GF-D8 (cell line): ENCODE results near the gene OR56B4.
"Not testable (repeated sequence)": the region's sequence is repeated elsewhere in the genome, so short reads cannot be mapped to it uniquely, and the experiment has no call there.

Experiments used
- DNase-seq: peaks from one replicate; lab custom pipeline; 2025; lab: John Stamatoyannopoulos, UW

The OR56B4 gene, protein sequence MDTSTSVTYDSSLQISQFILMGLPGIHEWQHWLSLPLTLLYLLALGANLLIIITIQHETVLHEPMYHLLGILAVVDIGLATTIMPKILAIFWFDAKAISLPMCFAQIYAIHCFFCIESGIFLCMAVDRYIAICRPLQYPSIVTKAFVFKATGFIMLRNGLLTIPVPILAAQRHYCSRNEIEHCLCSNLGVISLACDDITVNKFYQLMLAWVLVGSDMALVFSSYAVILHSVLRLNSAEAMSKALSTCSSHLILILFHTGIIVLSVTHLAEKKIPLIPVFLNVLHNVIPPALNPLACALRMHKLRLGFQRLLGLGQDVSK

DNA sequence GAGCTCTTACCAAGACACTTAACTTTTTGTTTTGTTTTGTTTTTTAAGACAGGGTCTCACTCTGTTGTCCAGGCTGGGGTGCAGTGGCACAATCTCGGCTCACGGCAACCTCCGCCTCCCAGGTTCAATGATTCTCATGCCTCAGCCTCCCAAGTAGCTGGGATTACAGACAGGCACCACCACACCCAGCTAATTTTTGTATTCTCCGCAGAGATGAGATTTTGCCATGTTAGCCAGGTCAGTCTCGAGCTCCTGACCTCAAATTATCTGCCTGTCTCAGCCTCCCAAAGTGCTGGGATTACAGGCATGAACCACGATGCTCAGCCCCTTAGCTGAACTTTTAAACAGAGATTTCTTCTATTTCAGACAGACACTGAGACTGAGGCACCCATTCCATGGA lies at the start of gene OR56B4:
TSS of gene OR56B4 (plus strand) at position 301 of the 400 bp plus-strand sequence. CDS start at position 396, 95 bp downstream.
- DNase-seq: not testable (repeated sequence)

DNA sequence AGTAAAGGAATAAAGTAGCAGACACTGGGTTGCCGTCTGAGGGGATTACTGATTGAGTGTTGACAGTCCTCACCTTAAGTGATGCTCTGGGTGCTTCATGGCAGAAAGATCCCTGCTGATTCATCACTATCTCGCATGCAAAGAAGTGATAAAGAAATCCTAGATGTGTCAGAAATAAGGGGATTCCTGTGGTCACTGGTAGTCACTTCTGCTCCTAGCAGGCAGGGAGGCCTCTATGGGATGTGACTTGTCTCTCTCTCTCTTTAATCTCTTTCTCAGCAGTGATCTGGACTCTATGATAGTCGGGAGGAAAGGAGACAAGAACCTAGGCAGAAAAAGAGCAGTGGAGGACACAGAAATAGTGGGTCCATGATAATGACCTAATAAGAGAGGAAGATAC lies 46.0 kb upstream of the OR56B4 start:
- no peak for DNase-seq

DNA sequence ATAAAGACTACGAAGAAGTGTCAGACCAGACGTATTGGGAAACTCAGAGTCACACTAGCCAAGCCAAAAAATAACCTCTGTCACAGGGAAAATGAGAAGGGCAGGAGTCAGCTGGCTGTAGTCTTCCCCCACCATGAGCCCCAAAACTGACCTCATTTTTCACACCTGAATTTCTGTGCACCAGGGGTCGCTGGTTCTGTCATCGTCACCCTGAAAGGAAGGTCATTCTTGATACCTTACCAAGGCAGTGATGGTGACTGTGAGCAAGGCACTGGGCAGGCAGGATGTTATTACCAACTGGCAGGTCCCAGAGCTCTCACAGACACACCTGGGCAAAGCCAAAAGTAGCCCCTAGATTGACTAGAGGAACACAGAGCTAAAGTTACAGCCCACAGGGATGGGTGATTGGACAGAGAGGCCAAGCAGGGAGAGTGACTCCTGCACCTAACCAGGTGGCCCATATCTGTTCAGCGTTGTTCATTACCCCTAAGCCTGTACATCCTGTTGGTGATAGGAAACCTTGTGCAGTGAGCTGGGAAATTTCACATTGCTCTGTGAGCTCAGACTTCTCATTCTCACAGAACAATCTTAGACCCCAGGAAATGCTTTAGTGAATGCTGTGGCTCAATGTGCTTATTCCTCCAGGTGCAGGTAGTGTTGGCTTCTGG lies 44.7 kb upstream of the OR56B4 start:
- no peak for DNase-seq

DNA sequence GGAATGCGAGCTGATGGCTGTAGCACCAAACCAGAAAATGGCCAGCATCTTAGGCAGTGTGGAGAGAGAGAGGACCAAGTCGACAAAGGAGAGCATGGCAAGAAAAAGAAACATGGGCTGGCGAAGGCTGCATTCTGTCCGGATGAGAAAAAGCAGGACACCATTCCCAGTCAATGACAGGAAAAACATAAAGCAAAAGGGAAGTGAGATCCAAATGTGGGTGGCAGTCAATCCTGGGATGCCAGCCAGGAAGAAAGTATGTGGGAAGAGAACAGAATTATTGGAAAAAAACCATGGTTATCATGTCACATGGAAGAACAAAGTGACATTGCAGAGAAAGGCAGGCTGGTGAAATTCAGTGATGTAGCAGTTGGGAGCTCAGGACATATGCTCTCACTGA lies 40.0 kb upstream of the OR56B4 start:
- no peak for DNase-seq

DNA sequence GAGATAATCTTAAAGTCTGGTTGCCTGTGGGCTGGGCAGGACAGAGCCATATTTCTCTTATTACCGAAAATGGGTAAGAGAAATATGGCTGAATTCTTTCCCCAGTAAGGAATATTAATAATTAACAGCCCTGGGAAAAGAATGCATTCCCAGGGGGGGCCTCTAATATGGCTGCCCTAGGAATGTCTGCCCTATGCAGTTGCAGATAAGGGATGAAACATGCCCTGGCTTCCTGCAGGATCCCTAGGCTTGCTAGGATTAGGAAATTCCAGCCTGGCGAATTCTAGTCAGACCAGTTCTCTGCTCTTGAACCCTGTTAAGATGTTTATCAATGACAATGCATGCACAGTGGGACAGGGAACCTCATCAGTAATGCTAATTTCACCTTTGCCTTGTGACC lies 31.0 kb upstream of the OR56B4 start:
- not testable (repeated sequence) for DNase-seq

DNA sequence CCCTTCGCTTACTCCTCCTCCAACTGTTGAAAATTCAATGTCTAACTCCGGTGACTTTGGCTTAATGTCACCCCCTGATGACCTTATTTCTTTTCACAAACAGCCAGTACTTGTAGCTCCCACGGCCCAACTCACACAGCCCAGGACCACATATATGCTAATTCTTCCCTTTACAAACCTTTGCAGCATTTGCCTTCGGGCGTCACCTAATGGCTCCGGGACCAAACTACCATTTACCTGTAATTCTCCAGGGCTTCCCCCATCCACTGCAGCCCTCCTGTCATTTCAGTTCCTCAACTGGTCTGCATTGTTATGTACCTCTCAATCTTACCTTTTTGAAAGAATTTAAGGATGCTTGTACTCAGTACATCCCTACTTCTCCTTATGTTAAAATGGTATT lies 29.8 kb upstream of the OR56B4 start:
- DNase-seq: no peak

DNA sequence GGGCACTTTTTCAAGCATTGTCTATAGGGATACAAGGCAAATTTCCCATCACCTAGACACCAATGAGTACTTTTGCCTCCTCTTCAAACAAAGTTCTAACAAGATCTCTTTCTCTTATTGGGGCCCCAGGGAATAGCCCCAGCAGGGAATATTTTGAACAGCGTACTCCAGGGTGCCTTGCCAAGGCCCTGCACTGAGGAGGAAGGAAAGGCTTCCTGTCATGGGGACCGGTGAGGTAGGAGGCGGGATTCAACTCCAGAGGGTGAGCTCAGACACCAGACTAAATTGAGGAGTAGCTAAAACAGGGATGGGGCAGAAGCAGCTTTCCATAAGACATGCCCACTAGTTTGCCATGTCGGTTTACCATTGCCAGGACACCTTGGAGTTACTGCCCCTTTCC lies 28.0 kb upstream of the OR56B4 start:
- no peak for DNase-seq

DNA sequence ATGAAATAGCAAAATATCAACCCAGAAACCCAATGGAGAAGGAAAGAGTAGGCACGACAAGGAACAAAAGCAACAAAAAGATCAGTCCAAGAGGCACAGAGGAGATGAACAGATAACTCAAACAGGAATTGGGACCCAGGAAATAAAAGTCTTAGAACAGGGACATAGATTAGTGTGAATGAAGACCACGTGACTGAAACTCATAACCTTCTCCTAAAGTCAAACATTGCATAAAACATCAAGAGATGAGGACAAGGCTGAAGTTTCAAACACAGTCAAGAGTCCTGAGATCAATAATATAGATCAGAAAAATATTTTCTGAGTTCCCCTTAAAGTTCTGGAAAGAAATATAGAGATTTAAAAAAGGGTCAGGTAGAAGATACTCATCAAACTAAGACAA lies 24.4 kb upstream of the OR56B4 start:
- no peak for DNase-seq

DNA sequence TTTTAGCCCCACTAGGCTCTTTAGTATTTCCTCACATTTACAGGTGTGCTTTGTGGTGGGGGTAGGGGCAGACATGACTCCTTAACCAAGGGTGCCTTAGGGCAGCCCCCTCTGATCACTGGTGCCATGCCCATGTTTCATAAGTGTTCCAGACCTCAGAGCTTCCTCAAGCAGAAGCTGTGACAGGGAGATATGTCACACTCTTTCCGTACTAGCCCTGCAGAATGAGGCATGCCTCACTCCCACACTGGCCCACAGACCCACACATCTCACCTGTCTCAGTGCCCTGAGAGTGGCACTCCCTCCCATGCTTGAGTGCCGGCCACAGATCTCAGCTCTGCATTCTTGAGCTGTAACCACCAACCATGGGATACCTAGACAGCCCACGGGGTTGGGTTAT lies 22.9 kb upstream of the OR56B4 start:
- DNase-seq: no peak

DNA sequence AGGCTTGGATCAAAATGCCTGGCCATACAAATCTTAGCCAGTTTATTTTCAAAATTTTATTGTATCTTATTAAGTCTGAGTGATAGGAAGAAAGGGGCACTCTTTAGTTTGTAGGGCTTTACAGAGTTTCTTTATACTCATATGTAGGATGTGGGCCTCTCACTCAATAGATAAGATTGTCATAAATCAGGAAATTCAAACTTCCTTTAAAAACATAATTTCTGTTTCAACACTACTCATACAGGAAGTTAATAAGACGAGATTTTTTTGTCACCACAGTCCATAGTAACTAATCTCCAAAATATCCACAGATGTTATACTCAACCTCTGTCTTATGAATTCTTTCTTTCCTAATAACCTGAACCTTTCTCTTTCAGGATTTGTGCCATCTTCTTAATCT lies 13.3 kb upstream of the OR56B4 start:
- DNase-seq: no peak

DNA sequence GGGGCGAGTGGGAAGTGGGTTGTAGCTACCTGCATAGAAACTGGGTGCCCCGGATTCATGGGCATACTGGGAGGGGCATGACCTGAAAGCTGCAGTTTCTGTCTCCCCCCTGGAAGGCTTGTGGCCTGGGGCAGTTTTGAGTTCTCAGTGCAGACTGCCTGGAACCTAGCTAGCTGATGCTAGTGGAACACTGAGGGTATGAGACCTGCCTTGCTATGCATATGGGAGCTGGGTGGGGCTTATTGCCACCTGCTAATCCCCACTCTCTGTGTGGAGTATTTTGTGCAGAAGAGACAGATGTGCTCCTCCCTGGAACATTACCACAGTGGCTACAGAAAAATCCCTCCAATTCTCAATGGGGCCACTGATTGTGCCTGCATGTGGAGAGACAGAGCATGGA lies 11.7 kb upstream of the OR56B4 start:
- no peak for DNase-seq

DNA sequence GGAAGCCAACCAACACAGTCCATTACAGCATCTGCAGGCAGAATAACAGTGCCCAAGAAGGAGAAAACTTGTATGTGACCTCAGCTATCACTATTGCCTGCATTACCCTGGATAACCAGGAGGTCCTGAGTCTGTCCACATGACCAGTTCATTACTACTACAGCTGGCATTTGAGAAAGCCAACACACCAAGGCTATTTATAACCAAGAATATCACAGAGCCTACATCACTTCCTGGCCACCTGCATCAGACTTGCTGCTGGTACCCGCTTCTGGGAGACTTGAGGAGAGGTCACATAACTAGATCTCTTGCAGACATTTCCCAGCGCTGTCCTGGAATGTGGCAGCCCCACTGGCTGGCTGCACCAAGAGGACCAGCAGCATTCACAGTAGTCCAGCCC lies 11.1 kb upstream of the OR56B4 start:
- no peak for DNase-seq

DNA sequence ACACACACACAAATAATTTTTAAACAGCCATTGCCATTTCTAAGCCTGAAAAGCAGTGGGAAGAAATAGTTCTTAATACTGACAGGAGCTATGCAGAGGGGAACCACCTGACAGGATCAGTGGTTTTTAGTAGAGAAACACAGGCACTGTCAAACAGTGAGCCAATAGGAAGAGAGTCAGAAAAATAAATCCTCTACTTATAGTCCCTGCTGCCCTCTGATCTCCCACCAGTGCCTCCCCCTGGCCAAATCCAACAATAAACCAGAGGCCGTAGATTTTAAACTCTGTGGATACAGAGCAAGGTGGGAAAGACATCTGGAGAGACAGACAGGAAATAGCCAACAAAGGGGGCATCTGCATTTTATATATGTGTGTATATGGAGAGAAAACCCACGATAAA lies 7.9 kb upstream of the OR56B4 start:
- DNase-seq: no peak

DNA sequence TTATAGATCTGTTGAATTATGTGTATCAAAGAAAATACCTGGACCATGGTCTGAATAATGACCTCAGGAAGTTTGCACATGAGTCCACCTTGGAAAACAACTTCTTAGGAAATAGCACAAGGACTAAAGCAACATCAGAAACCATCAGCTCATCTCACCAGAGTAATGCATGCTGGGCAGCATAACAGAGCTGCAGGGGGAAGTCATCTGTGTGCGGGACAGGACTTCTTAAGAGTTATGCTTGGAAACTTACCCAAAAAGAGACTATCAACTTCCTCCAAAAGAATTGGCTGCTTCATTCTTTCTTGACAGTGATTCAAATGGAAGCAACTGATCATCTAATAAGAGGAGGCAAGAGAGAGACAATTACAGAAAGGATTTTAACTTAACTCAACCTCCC lies 2.5 kb downstream of the OR56B4 start:
- DNase-seq: no peak

DNA sequence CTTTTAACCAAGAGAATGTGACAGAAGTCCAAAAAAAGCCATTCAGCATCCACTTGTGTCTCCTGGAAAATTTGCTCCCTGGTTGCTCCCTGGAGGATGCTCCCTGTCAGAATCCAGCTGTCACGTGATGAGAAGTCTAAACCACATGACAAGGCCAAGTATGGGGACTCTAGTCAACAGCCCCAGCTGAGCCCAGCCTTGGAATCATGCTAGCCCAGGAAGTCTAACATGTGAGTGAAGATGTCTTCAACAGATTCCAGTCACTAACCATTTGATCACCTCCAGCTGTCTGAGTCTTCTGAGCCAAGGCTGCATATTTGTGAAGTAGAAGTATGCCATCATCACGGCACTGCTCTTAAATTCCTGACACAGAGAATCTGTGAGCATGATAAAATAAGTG lies 4.2 kb downstream of the OR56B4 start:
- DNase-seq: no peak

DNA sequence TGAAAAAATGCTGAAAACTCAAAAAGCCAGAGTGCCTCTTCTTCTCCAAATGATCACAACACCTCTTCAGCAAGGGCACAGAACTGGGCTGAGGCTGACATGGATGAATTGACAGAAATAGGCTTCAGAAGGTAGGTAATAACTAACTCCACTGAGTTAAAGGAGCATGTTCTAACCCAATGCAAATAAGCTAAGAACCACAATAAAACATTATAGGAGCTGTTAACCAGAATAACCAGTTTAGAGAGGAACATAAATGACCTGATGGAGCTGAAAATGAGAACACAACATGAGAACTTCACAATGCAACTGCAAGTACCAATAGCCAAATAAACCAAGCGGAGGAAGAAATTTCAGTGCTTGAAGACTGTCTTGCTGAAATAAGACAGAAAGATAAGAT lies 9.2 kb downstream of the OR56B4 start:
- DNase-seq: no peak

DNA sequence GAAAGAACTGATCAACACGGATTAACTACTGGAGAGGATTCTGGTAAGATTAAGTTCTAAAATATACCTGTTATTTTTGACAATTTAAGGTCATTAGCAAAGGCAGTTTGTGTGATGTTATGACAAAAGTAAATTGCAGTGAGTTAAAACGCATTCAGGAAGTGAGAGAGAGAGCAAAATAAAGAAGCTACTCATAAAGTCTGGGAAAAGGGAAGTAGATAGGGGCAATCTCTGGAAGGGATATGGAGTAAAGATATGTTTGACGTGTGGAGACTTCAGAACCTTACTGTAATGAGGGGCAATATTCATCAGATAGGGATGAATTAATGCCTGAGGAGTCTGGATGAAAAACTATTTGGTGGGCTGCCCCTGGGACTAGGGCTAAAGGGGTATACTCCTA lies 16.8 kb downstream of the OR56B4 start:
- DNase-seq: no peak

DNA sequence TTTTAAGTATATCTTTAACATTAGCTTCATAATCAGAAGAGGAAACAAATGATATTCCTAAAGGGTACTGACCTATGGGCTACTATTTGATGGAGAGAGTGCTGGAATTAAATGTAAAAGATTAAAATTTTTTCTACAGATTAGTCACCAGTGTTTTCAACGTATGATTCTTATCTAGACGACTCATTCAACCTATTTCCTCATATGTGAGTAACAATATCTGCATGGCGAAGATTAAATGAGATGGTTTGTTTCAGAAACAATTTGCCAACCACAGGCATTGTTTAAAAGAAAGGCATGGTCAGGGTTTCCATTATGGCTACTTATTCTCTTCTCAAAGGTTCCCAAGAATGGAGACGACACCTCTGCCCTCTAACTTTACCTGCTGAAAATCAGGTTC lies 20.4 kb downstream of the OR56B4 start:
- peak; percentile 9 for DNase-seq

DNA sequence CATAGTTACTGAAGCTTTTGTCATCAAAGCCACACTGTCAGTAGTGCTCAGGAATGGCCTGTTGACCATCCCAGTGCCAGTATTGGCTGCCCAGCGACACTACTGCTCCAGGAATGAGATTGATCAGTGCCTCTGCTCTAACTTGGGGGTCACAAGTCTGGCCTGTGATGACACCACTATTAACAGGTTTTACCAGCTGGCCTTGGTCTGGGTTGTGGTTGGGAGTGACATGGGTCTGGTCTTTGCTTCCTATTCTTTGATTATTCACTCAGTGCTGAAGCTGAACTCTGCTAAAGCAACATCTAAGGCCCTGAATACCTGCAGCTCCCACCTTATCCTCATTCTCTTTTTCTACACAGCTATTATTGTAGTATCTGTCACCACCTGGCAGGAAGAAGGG lies 21.5 kb downstream of the OR56B4 start:
- DNase-seq: peak; percentile 17

DNA sequence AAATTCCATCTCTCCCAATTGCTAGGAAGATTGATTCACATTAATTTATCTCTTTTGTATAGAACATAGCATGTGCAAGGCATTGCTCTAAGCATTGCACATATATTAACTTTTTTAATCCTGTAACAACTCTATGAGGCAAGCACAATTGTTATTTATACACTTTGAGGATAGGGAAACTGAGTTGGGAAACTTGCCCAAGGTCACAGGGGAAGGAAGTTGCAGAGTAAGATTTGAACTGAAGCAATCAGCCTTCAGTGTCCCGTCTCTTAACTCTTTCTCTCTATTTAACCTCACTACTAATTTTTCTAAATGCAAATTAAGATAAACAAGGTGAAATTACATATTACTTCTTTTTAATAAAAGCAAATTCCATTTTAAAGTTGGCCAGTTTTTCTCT lies 22.2 kb downstream of the OR56B4 start:
- DNase-seq: peak; percentile 48

DNA sequence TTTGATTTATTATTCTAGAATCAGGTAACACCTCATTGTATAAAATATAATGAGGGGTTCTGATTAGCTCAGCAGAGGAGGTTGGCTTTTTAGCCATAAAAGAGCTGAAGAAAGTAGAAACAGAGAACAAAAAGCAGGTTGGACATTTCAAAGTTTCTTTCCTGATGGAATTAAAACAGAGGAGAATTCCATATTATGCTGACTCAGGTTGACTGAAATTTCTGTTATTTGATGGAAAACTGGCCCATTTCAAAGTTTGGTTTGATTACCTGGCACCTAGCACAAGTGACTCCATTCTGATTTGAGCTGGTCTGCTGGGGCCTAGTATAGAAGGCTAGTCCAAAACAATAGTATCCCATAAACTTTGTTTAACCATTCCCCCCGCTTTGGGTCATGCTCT lies 24.9 kb downstream of the OR56B4 start:
- no peak for DNase-seq

DNA sequence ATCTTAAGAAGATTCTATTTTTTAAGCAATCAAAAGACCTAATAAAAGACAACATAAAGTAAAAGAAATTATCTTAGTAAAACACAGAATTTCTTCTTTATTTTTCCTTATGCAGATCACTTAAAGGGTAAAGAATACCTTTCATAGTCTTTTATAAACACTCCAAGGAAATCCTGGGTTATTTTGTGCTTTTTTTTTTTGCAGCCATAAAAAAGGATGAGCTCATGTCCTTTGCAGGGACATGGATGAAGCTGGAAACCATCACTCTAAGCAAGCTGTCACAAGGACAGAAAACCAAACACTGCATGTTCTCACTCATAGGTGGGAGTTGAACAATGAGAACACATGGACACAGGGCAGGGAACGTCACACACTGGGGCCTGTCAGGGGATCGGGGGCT lies 28.5 kb downstream of the OR56B4 start:
- not testable (repeated sequence) for DNase-seq

DNA sequence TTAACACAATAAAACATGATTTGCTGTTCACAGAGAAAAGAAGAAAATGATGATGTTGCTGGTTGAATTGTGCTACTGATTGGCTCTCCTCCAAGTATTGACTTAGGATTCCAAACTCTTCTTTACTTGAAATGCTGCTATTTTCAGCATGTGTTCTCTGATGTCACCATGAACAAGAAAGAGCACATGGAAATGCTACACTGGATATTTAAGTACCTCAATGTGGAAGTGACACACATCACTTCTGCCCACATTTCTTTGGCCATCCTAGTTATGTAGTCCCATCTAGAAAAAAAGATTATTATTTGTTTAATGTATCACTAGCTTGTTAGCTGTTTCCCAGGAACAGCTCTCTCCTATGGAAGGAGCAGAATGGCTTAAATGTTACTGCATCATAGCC lies 35.5 kb downstream of the OR56B4 start:
- no peak for DNase-seq

DNA sequence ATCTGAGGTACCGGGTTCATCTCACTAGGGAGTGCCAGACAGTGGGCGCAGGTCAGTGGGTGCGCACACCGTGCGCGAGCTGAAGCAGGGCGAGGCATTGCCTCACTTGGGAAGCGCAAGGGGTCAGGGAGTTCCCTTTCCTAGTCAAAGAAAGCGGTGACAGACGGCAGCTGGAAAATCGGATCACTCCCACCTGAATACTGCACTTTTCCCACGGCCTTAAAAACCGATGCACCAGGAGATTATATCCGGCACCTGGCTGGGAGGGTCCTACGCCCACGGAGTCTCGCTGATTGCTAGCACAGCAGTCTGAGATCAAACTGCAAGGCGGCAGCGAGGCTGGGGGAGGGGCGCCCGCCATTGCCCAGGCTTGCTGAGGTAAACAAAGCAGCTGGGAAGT lies 36.3 kb downstream of the OR56B4 start:
- not testable (repeated sequence) for DNase-seq
